ENCODE data around the gene NECTIN1. TPM values are rescaled to one million over a fixed set of nuclear protein-coding genes. Genes with fewer than 3 reads are reported as not detected.

Gene NECTIN1
- total and polyA plus RNA-seq, 2 donors (not counting 3 experiments of a cell fraction or from before 2014, with no cell fraction given), result 10.8 to 23.6 TPM

GRCh38 chr11:119723952-119724325 lies 5.1 kb downstream of the NECTIN1 start:
- FAIRE-seq (no peak), DNase-seq (ENCODE audit: low read depth, low spot score) (no peak)
- Histone ChIP-seq H3K4me3 (replicated peaks in 1 of 3; ENCODE audit: insufficient read depth in 1 of 3, low read depth in 1 of 3, low read length in 3 of 3) (no peak overlapping the region), H3K4me2 (ENCODE audit: insufficient read depth, low read length) (no peak overlapping the region), H3K9ac (replicated peaks; ENCODE audit: extremely low read depth, insufficient read depth, low read length) (no peak overlapping the region), H4K20me1 (replicated peaks; ENCODE audit: control insufficient read depth, extremely low read depth, insufficient read depth, low read length) (no peaks in the 10 kb centered on the region), H3K4me1 (ENCODE audit: control insufficient read depth, extremely low read depth, insufficient read depth, low read length) (peaks cover 31% of the 10 kb centered on the region), H3K36me3 (ENCODE audit: control insufficient read depth in 2 of 2, extremely low read depth in 1 of 2, insufficient read depth in 2 of 2, low read length in 2 of 2) (no peaks in the 10 kb centered on the region), H3K9me1 (replicated peaks; ENCODE audit: control insufficient read depth, extremely low read depth, insufficient read depth, low read length) (no peaks in the 10 kb centered on the region), H3K27me3 (ENCODE audit: control insufficient read depth in 2 of 2, insufficient read depth in 2 of 2, low read length in 2 of 2) (no peaks in the 10 kb centered on the region), H3K79me2 (ENCODE audit: control insufficient read depth, insufficient read depth, low read length) (peaks cover 4% of the 10 kb centered on the region), H3K9me3 (replicated peaks; ENCODE audit: control insufficient read depth, insufficient read depth, low read length) (no peaks in the 10 kb centered on the region), H3K27ac (ENCODE audit: insufficient read depth, low read depth, low read length) (no peak overlapping the region), H2AFZ (ENCODE audit: low read depth, low read length) (no peak overlapping the region)
- dilution Hi-C loops (cut with MboI; ENCODE audit: extremely low pct_ligation_motif_present, low sequenced_read_pairs), result no loop called here
- intact Hi-C loops (cut with micrococcal nuclease), result no loop called here
- POLR2A ChIA-PET, result no interaction called here
- CTCF ChIA-PET, result interaction anchor here (1.0 to 1.3 kb wide), 2 partner anchors 17 to 31 kb away, joined by 3 to 4 read pairs; no protein-coding TSS in a partner anchor
- TF ChIP-seq POLR2AphosphoS5 (IDR thresholded peaks at IDR 0.05; ENCODE audit: insufficient read depth, low read depth, low read length) (no peak), FOS (IDR thresholded peaks at IDR 0.05; ENCODE audit: borderline replicate concordance, insufficient read depth, low read length) (no peak), MYC (IDR thresholded peaks at IDR 0.05; ENCODE audit: low read depth, low read length) (no peak), POLR2A (IDR thresholded peaks at IDR 0.05; ENCODE audit: low read depth, low read length) (no peak), GATA2 (IDR thresholded peaks at IDR 0.05; ENCODE audit: insufficient read depth, insufficient read length, low read depth, low read length) (no peak), JUN (IDR thresholded peaks at IDR 0.05; ENCODE audit: borderline replicate concordance, insufficient read depth, insufficient read length, low read depth) (no peak), EZH2 (IDR thresholded peaks at IDR 0.05; ENCODE audit: borderline replicate concordance, low read depth, low read length, severe bottlenecking) (no peak)
- TF ChIP-seq, protein P1, sequence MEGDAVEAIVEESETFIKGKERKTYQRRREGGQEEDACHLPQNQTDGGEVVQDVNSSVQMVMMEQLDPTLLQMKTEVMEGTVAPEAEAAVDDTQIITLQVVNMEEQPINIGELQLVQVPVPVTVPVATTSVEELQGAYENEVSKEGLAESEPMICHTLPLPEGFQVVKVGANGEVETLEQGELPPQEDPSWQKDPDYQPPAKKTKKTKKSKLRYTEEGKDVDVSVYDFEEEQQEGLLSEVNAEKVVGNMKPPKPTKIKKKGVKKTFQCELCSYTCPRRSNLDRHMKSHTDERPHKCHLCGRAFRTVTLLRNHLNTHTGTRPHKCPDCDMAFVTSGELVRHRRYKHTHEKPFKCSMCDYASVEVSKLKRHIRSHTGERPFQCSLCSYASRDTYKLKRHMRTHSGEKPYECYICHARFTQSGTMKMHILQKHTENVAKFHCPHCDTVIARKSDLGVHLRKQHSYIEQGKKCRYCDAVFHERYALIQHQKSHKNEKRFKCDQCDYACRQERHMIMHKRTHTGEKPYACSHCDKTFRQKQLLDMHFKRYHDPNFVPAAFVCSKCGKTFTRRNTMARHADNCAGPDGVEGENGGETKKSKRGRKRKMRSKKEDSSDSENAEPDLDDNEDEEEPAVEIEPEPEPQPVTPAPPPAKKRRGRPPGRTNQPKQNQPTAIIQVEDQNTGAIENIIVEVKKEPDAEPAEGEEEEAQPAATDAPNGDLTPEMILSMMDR (IDR thresholded peaks at IDR 0.05; ENCODE audit: extremely low read depth in 1 of 2, insufficient read depth in 1 of 2, low read depth in 1 of 2, low read length in 2 of 2), result no peak
- TF ChIP-seq, protein P2, sequence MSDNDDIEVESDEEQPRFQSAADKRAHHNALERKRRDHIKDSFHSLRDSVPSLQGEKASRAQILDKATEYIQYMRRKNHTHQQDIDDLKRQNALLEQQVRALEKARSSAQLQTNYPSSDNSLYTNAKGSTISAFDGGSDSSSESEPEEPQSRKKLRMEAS (IDR thresholded peaks at IDR 0.05; ENCODE audit: insufficient read depth, insufficient read length), result no peak
- BruUV-seq (replicated peaks), result no TSS peak

Data from endothelial cell of umbilical vein (primary cell).